Tongue (tissue), 2 donors: ENCODE data around the gene CDH23. TPM values are rescaled to one million over a fixed set of nuclear protein-coding genes. Genes with fewer than 3 reads are reported as not detected.
"Not testable (repeated sequence)": the region's sequence is repeated elsewhere in the genome, so short reads cannot be mapped to it uniquely, and the experiment has no call there.

Source experiments
- DNase-seq: peaks from one replicate; pipeline ENCODE4 v3.0.0-alpha.2; 2015
- total RNA-seq: library from RNA; depleted of rRNA; stranded (reverse); fragments of >200 nt; gene quantifications from one replicate; pipeline ENCODE4 v1.2.3, GENCODE V29; 2014

CDH23 gene
- total RNA-seq, 1 donor from 2014 or later, result 12.2 TPM

GRCh38 chr10:71842422-71842821, 445.7 kb downstream of the CDH23 start:
- no peak for DNase-seq

GRCh38 chr10:71842856-71843686, 446.4 kb downstream of the CDH23 start:
- no peak for DNase-seq

GRCh38 chr10:71844084-71844483, 447.4 kb downstream of the CDH23 start:
- no peak for DNase-seq

GRCh38 chr10:71844695-71845094, 448.0 kb downstream of the CDH23 start:
- DNase-seq, result no peak

- DNase-seq, result no peak
Observed at GRCh38 chr10:71845410-71846405, 449.0 kb downstream of the CDH23 start.

GRCh38 chr10:71846816-71847215, 450.1 kb downstream of the CDH23 start:
- DNase-seq, result no peak

GRCh38 chr10:71847418-71847817, 450.7 kb downstream of the CDH23 start:
- DNase-seq, result no peak

GRCh38 chr10:71848325-71849275, 451.9 kb downstream of the CDH23 start:
- no peak for DNase-seq

- DNase-seq, result no peak
Observed at GRCh38 chr10:71849461-71849908, 452.8 kb downstream of the CDH23 start.

GRCh38 chr10:71850021-71850742, 453.5 kb downstream of the CDH23 start:
- DNase-seq, result no peak

- DNase-seq, result peak; percentile 100
Observed at GRCh38 chr10:71850743-71851464, 454.2 kb downstream of the CDH23 start, which contains the start of gene PSAP. Gene PSAP, minus strand, starts transcription at chr10:71851251. Its CDS starts 30 bp downstream, at chr10:71851221.

GRCh38 chr10:71851465-71852095, 454.9 kb downstream of the CDH23 start:
- not testable (repeated sequence) for DNase-seq

- no peak for DNase-seq
Observed at GRCh38 chr10:71852355-71852937, 455.7 kb downstream of the CDH23 start.

- no peak for DNase-seq
Observed at GRCh38 chr10:71854031-71854430, 457.3 kb downstream of the CDH23 start.

GRCh38 chr10:71856619-71857018, 459.9 kb downstream of the CDH23 start:
- DNase-seq, result no peak

- DNase-seq, result no peak
Observed at GRCh38 chr10:71857934-71858890, 461.5 kb downstream of the CDH23 start.

GRCh38 chr10:71860243-71861029, 463.7 kb downstream of the CDH23 start:
- peak; percentile 93 for DNase-seq
